K562 (cell line): ENCODE results near the gene KAZN.

Experiments used
- EP300 ChIP-seq: IDR thresholded peaks from 2 replicates; pipeline ENCODE4 v1.6.1; 2012; ENCODE audit warnings: low read length, improper control_type of control experiment
- GABPA ChIP-seq: fragments of 200-800 bp; sonication (Bioruptor generic); conservative IDR thresholded peaks from 2 replicates; pipeline ENCODE4 v1.6.1; 2016; ENCODE audit warnings: low read depth, missing genetic modification characterization, missing compliant biosample characterization
- HNRNPL ChIP-seq: fragments of 200-400 bp; formaldehyde crosslinking; IDR thresholded peaks from 2 replicates; pipeline ENCODE4 v1.6.1; 2017; ENCODE audit warnings: low read depth, mild to moderate bottlenecking, low read length
- HSF4 ChIP-seq: fragments of 250-450 bp; sonication (Bioruptor Pico); IDR thresholded peaks from 2 replicates; pipeline ENCODE4 v2.1.2; 2022; ENCODE audit warnings: mild to moderate bottlenecking, moderate library complexity, borderline replicate concordance
- POLR2A ChIP-seq: fragments of 450-650 bp; conservative IDR thresholded peaks from 2 replicates; pipeline ENCODE4 v1.6.1; 2016
- TBL1XR1 ChIP-seq, 2 experiments: IDR thresholded peaks; 2 replicates each; pipeline ENCODE4 v1.6.1; 2012; ENCODE audit warnings: improper control_type of control experiment in 2 of 2, low read length in 2 of 2, mild to moderate bottlenecking in 1 of 2
- ZNF239 ChIP-seq: fragments of 250-450 bp; sonication (Bioruptor Pico); IDR thresholded peaks from 2 replicates; pipeline ENCODE4 v1.4.0; 2020; ENCODE audit warnings: mild to moderate bottlenecking
- TF ChIP-seq, protein P1 (sequence below): sonication (generic); formaldehyde crosslinking; IDR thresholded peaks from 2 replicates; pipeline ENCODE4 v1.5.0; 2020; ENCODE audit warnings: missing genetic modification reagents
- TF ChIP-seq, protein P2 (sequence below), 2 experiments: fragments of 450-650 bp in 1 of 2; sonication (generic) in 1 of 2; formaldehyde crosslinking in 1 of 2; IDR thresholded peaks in 1 of 2; conservative IDR thresholded peaks in 1 of 2; 2 replicates each; pipeline versions ENCODE4 v1.6.1 to v1.8.1; 2016 to 2023; ENCODE audit warnings: mild to moderate bottlenecking in 2 of 2, moderate library complexity in 2 of 2, inconsistent platforms in 1 of 2, missing genetic modification reagents in 1 of 2
- TF ChIP-seq, protein P3 (sequence below): sonication (generic); formaldehyde crosslinking; IDR thresholded peaks from 2 replicates; pipeline ENCODE4 v1.8.0; 2023; ENCODE audit warnings: missing genetic modification reagents, mild to moderate bottlenecking, borderline replicate concordance
- TF ChIP-seq, protein P4 (sequence below): sonication (generic); formaldehyde crosslinking; IDR thresholded peaks from 2 replicates; pipeline ENCODE4 v1.8.0; 2022; ENCODE audit warnings: mild to moderate bottlenecking, missing genetic modification reagents
- TF ChIP-seq, protein P5 (sequence below), 3 experiments: IDR thresholded peaks in 2 of 3; conservative IDR thresholded peaks in 1 of 3; 2 replicates each; pipeline ENCODE4 v1.5.1; 2011 to 2012; ENCODE audit warnings: low read length in 3 of 3, mild to moderate bottlenecking in 3 of 3, control low read depth in 2 of 3, improper control_type of control experiment in 1 of 3, inconsistent platforms in 1 of 3, low read depth in 1 of 3, mixed read lengths in 1 of 3, moderate library complexity in 1 of 3; ENCODE audit not compliant: insufficient read depth in 2 of 3

DNA sequence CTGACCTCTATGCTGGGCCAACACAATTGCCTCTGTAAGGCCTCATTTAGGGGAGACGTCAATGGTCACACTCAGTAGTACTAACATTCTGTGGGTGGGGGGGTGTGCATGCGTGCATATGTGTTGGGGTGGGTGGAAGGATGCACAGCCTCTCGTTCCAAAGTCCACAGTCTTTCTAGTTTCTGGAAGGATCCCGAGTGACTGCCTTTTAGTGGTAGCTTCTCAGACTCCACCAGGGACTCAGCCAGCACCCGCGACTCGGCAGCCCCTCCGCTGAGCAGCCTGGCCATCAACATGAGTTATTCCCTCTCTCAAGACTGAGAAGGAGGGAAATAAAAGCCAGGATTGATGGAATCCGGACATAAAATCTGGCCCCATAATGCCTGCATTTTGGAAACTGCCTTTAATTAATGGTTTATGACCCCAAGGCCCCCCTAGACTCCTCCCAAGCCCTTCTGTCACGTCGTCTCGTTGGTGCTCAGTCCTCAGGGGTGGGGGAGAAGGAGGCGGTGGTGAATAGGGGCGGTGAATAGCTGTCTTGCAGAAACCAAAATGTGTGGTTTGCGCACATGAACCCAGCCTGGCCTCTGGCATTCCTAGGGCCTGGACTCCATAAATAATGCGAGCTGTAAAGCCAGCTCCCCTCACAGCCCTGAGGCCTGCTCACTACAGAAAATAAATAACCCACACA lies 489.9 kb downstream of the KAZN start:
- TF ChIP-seq, protein P1, sequence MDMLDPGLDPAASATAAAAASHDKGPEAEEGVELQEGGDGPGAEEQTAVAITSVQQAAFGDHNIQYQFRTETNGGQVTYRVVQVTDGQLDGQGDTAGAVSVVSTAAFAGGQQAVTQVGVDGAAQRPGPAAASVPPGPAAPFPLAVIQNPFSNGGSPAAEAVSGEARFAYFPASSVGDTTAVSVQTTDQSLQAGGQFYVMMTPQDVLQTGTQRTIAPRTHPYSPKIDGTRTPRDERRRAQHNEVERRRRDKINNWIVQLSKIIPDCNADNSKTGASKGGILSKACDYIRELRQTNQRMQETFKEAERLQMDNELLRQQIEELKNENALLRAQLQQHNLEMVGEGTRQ: no peak
- TF ChIP-seq HNRNPL (no peak), ZNF239 (CRISPR knock-in tag) (no peak), TBL1XR1 (IDR thresholded peaks at IDR 0.05; ENCODE audit: low read length in 2 of 2) (no peak), EP300 (no peak), GABPA (tag) (no peak), HSF4 (CRISPR knock-in tag) (no peak), POLR2A (no peak)
- TF ChIP-seq, protein P2, sequence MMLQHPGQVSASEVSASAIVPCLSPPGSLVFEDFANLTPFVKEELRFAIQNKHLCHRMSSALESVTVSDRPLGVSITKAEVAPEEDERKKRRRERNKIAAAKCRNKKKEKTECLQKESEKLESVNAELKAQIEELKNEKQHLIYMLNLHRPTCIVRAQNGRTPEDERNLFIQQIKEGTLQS (IDR thresholded peaks at IDR 0.05): no peak
- TF ChIP-seq, protein P2 (CRISPR knock-in tag; conservative IDR thresholded peaks at IDR 0.05): no peak
- TF ChIP-seq, protein P3, sequence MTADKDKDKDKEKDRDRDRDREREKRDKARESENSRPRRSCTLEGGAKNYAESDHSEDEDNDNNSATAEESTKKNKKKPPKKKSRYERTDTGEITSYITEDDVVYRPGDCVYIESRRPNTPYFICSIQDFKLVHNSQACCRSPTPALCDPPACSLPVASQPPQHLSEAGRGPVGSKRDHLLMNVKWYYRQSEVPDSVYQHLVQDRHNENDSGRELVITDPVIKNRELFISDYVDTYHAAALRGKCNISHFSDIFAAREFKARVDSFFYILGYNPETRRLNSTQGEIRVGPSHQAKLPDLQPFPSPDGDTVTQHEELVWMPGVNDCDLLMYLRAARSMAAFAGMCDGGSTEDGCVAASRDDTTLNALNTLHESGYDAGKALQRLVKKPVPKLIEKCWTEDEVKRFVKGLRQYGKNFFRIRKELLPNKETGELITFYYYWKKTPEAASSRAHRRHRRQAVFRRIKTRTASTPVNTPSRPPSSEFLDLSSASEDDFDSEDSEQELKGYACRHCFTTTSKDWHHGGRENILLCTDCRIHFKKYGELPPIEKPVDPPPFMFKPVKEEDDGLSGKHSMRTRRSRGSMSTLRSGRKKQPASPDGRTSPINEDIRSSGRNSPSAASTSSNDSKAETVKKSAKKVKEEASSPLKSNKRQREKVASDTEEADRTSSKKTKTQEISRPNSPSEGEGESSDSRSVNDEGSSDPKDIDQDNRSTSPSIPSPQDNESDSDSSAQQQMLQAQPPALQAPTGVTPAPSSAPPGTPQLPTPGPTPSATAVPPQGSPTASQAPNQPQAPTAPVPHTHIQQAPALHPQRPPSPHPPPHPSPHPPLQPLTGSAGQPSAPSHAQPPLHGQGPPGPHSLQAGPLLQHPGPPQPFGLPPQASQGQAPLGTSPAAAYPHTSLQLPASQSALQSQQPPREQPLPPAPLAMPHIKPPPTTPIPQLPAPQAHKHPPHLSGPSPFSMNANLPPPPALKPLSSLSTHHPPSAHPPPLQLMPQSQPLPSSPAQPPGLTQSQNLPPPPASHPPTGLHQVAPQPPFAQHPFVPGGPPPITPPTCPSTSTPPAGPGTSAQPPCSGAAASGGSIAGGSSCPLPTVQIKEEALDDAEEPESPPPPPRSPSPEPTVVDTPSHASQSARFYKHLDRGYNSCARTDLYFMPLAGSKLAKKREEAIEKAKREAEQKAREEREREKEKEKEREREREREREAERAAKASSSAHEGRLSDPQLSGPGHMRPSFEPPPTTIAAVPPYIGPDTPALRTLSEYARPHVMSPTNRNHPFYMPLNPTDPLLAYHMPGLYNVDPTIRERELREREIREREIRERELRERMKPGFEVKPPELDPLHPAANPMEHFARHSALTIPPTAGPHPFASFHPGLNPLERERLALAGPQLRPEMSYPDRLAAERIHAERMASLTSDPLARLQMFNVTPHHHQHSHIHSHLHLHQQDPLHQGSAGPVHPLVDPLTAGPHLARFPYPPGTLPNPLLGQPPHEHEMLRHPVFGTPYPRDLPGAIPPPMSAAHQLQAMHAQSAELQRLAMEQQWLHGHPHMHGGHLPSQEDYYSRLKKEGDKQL (CRISPR knock-in tag): no peak
- TF ChIP-seq, protein P4, sequence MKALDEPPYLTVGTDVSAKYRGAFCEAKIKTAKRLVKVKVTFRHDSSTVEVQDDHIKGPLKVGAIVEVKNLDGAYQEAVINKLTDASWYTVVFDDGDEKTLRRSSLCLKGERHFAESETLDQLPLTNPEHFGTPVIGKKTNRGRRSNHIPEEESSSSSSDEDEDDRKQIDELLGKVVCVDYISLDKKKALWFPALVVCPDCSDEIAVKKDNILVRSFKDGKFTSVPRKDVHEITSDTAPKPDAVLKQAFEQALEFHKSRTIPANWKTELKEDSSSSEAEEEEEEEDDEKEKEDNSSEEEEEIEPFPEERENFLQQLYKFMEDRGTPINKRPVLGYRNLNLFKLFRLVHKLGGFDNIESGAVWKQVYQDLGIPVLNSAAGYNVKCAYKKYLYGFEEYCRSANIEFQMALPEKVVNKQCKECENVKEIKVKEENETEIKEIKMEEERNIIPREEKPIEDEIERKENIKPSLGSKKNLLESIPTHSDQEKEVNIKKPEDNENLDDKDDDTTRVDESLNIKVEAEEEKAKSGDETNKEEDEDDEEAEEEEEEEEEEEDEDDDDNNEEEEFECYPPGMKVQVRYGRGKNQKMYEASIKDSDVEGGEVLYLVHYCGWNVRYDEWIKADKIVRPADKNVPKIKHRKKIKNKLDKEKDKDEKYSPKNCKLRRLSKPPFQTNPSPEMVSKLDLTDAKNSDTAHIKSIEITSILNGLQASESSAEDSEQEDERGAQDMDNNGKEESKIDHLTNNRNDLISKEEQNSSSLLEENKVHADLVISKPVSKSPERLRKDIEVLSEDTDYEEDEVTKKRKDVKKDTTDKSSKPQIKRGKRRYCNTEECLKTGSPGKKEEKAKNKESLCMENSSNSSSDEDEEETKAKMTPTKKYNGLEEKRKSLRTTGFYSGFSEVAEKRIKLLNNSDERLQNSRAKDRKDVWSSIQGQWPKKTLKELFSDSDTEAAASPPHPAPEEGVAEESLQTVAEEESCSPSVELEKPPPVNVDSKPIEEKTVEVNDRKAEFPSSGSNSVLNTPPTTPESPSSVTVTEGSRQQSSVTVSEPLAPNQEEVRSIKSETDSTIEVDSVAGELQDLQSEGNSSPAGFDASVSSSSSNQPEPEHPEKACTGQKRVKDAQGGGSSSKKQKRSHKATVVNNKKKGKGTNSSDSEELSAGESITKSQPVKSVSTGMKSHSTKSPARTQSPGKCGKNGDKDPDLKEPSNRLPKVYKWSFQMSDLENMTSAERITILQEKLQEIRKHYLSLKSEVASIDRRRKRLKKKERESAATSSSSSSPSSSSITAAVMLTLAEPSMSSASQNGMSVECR: no peak
- TF ChIP-seq, protein P5, sequence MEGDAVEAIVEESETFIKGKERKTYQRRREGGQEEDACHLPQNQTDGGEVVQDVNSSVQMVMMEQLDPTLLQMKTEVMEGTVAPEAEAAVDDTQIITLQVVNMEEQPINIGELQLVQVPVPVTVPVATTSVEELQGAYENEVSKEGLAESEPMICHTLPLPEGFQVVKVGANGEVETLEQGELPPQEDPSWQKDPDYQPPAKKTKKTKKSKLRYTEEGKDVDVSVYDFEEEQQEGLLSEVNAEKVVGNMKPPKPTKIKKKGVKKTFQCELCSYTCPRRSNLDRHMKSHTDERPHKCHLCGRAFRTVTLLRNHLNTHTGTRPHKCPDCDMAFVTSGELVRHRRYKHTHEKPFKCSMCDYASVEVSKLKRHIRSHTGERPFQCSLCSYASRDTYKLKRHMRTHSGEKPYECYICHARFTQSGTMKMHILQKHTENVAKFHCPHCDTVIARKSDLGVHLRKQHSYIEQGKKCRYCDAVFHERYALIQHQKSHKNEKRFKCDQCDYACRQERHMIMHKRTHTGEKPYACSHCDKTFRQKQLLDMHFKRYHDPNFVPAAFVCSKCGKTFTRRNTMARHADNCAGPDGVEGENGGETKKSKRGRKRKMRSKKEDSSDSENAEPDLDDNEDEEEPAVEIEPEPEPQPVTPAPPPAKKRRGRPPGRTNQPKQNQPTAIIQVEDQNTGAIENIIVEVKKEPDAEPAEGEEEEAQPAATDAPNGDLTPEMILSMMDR (IDR thresholded peaks at IDR 0.05 in 2 of 3, conservative IDR thresholded peaks at IDR 0.05 in 1 of 3; ENCODE audit: insufficient read depth in 2 of 3, low read depth in 1 of 3, low read length in 3 of 3): no peak
